OCI-LY7 (cell line): ENCODE results near the gene ARMC9. TPM values are rescaled to one million over a fixed set of nuclear protein-coding genes. Genes with fewer than 3 reads are reported as not detected.

ENCODE experiments used
- BruUV-seq: library from RNA; stranded (reverse); fragments of 400-500 nt; replicated peaks from 2 replicates; lab custom pipeline; 2021; lab: Mats Ljungman, UMichigan
- CTCF ChIA-PET: fragments of 300-600 bp; sonication (Branson Sonifier 250); formaldehyde crosslinking; loops from one replicate; lab custom pipeline; 2022; ENCODE audit warnings: antibody characterized with exemption; ENCODE audit not compliant: unreplicated experiment; lab: Charles Lee
- POLR2A ChIA-PET: fragments of 300-600 bp; sonication (Branson Sonifier 250); formaldehyde crosslinking; loops from one replicate; lab custom pipeline; 2022; ENCODE audit warnings: antibody characterized with exemption; lab: Charles Lee
- DNase-seq: peaks from one replicate; pipeline ENCODE4 v3.0.0-alpha.2; 2015; ENCODE audit warnings: low spot score
- H2AFZ ChIP-seq: fragments of 200-600 bp; sonication (generic), shearing (Covaris generic); 2 replicates; pipeline ENCODE4 v1.6.1; 2014; ENCODE audit warnings: mild to moderate bottlenecking, antibody characterized with exemption, low read length, moderate library complexity
- H3K27ac ChIP-seq: fragments of 200-600 bp; sonication (generic); 2 replicates; pipeline ENCODE4 v1.5.1; 2014; ENCODE audit warnings: mixed run types, low read depth, mild to moderate bottlenecking, moderate library complexity, low read length, inconsistent platforms; ENCODE audit not compliant: poor library complexity, severe bottlenecking
- H3K36me3 ChIP-seq: fragments of 200-600 bp; sonication (generic); 2 replicates; pipeline ENCODE4 v1.6.1; 2014; ENCODE audit warnings: mild to moderate bottlenecking, antibody characterized with exemption, low read length, moderate library complexity, mixed read lengths; ENCODE audit not compliant: insufficient read depth
- H3K4me1 ChIP-seq: fragments of 200-600 bp; sonication (generic); 2 replicates; pipeline ENCODE4 v1.5.1; 2014; ENCODE audit warnings: mild to moderate bottlenecking, low read length; ENCODE audit not compliant: insufficient read depth, poor library complexity, severe bottlenecking
- H3K4me2 ChIP-seq: fragments of 200-600 bp; sonication (generic); 2 replicates; pipeline ENCODE4 v1.6.1; 2014; ENCODE audit warnings: mild to moderate bottlenecking, low read length
- H3K4me3 ChIP-seq: fragments of 200-600 bp; sonication (generic); 2 replicates; pipeline ENCODE4 v1.5.1; 2014; ENCODE audit warnings: mild to moderate bottlenecking, low read depth, low read length; ENCODE audit not compliant: poor library complexity, severe bottlenecking
- H3K79me2 ChIP-seq: fragments of 200-600 bp; sonication (generic); 2 replicates; pipeline ENCODE4 v1.6.1; 2016; ENCODE audit warnings: low read depth, mild to moderate bottlenecking, low read length, moderate library complexity, mixed read lengths; ENCODE audit not compliant: insufficient read depth
- H3K9me2 ChIP-seq: fragments of 200-600 bp; sonication (generic); 2 replicates; pipeline ENCODE4 v1.6.1; 2016; ENCODE audit warnings: mild to moderate bottlenecking, low read length, mixed read lengths; ENCODE audit not compliant: insufficient read depth
- H3K9me3 ChIP-seq: fragments of 200-600 bp; sonication (generic); 2 replicates; pipeline ENCODE4 v1.6.1; 2014; ENCODE audit warnings: mild to moderate bottlenecking, mixed run types, low read length, mixed read lengths
- H4K20me1 ChIP-seq: fragments of 200-600 bp; sonication (generic); 2 replicates; pipeline ENCODE4 v1.6.1; 2014; ENCODE audit warnings: mild to moderate bottlenecking, antibody characterized with exemption, low read length, moderate library complexity, mixed read lengths; ENCODE audit not compliant: insufficient read depth
- EZH2phosphoT487 ChIP-seq: fragments of 200-600 bp; sonication (generic); IDR thresholded peaks from 2 replicates; pipeline ENCODE4 v1.6.1; 2018; ENCODE audit warnings: low read depth, borderline replicate concordance, mild to moderate bottlenecking, mixed run types, antibody characterized with exemption, low read length, moderate library complexity, mixed read lengths
- intact Hi-C: fragments of 100-400 bp; cut with micrococcal nuclease; formaldehyde crosslinking; loops from one replicate; pipeline ENCODE4 v1.10.0; 2022; ENCODE audit not compliant: unreplicated experiment
- total RNA-seq, 2 experiments: library from RNA; depleted of rRNA in 1 of 2; stranded (reverse); fragments of >200 nt in 1 of 2; shearing (Covaris generic) in 1 of 2; gene quantifications; 2 replicates each; pipeline ENCODE4 v1.2.3, GENCODE V29; 2014 to 2022
- TF ChIP-seq, protein P1 (sequence below): fragments of 200-600 bp; sonication (generic); conservative IDR thresholded peaks from 2 replicates; pipeline ENCODE4 v1.5.1; 2014; ENCODE audit warnings: mild to moderate bottlenecking, antibody characterized with exemption, low read length, moderate library complexity, mixed read lengths

ARMC9 gene
- total RNA-seq, 2 experiments from 2014 or later = 6.6 to 12.2 TPM

DNA sequence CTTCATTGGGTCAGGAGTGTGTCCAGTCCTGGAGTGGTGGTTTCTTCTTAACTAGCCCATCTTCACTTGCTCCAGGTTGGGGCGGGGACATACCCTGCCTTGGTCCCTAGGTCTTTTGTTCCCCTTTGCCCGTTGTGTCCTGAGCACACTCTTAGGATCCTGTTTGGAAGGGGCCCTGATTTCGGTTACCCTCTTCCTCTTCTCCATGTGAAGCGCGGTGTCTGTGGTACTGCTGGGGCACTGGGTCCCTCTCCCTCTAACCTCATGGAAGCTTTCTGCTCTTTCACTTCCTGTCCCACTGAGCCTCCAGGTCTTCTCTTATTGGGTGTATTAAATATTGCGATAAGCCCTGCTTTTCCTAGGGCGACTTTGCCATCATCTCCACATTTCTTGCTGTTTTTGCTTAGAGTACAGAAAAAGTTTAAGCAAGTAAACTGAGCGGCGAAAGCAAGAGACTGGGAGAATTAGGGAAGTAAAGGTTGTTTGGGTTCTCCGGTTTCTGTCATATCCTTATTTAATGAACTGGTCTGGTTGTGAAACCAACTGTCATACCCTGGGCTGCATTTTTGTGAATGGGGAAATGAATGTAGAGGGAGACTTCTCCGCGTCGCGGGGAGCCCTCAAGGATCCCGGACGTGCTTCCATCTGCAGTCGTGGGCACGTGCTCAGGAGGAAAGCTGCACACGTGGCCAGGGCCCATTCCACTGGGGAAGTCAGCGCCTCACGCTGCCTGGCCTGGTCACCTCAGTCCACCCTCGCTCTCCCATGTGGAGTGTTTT is 123.3 kb downstream of the ARMC9 start:
- POLR2A ChIA-PET = interaction anchor here (0.7 to 0.8 kb wide), 2 partner anchors 9 kb away, joined by 3 read pairs; no protein-coding TSS in a partner anchor
- H3K4me2 ChIP-seq = no peak overlapping the region
- no peak overlapping the region for H2AFZ ChIP-seq
- no peak overlapping the region for H3K27ac ChIP-seq
- CTCF ChIA-PET = no interaction called here
- H3K4me1 ChIP-seq = peaks cover under 1% of the 10 kb centered on the region
- peaks cover 14% of the 10 kb centered on the region for H3K9me3 ChIP-seq
- TF ChIP-seq EZH2phosphoT487 = no peak
- TF ChIP-seq, protein P1, sequence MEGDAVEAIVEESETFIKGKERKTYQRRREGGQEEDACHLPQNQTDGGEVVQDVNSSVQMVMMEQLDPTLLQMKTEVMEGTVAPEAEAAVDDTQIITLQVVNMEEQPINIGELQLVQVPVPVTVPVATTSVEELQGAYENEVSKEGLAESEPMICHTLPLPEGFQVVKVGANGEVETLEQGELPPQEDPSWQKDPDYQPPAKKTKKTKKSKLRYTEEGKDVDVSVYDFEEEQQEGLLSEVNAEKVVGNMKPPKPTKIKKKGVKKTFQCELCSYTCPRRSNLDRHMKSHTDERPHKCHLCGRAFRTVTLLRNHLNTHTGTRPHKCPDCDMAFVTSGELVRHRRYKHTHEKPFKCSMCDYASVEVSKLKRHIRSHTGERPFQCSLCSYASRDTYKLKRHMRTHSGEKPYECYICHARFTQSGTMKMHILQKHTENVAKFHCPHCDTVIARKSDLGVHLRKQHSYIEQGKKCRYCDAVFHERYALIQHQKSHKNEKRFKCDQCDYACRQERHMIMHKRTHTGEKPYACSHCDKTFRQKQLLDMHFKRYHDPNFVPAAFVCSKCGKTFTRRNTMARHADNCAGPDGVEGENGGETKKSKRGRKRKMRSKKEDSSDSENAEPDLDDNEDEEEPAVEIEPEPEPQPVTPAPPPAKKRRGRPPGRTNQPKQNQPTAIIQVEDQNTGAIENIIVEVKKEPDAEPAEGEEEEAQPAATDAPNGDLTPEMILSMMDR = no peak
- no peak overlapping the region for H3K4me3 ChIP-seq
- no peaks in the 10 kb centered on the region for H3K79me2 ChIP-seq
- no peaks in the 10 kb centered on the region for H3K9me2 ChIP-seq
- no peak for DNase-seq
- intact Hi-C loops = no loop called here
- H4K20me1 ChIP-seq = no peaks in the 10 kb centered on the region
- H3K36me3 ChIP-seq = no peaks in the 10 kb centered on the region
- no TSS peak for BruUV-seq

DNA sequence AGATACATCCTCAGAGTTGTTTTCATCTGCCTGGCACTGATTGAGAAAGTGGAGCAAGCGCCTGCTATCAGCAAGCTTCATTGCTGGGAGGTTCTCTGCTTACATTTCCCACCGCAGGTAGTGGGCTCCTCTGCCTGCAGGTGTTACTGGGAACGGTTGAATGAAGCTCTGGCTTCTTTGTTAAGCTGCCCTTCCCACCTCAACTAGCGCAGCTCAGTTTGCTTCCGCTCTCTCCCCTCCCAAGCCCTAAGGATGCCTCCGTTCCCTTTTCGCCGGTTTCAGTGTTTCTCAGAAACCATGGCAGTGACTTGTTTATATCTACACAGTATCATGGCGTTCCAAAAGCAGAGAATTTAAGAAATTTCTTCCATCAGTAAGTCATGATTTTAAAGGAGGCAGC is 124.9 kb downstream of the ARMC9 start:
- H3K36me3 ChIP-seq = no peaks in the 10 kb centered on the region
- TF ChIP-seq EZH2phosphoT487 = no peak
- TF ChIP-seq, protein P1 = no peak
- no peaks in the 10 kb centered on the region for H3K9me2 ChIP-seq
- no peaks in the 10 kb centered on the region for H3K9me3 ChIP-seq
- no peak overlapping the region for H2AFZ ChIP-seq
- H3K4me2 ChIP-seq = no peak overlapping the region
- no peak for DNase-seq
- intact Hi-C loops = no loop called here
- H3K79me2 ChIP-seq = no peaks in the 10 kb centered on the region
- H3K4me3 ChIP-seq = no peak overlapping the region
- H3K4me1 ChIP-seq = no peaks in the 10 kb centered on the region
- BruUV-seq = no TSS peak
- ChIA-PET CTCF (no interaction called here), POLR2A (interaction anchor here (1.0 to 1.3 kb wide), 3 partner anchors 8 to 17 kb away, joined by 3 to 7 read pairs (median 4); no protein-coding TSS in a partner anchor)
- no peak overlapping the region for H3K27ac ChIP-seq
- H4K20me1 ChIP-seq = no peaks in the 10 kb centered on the region

DNA sequence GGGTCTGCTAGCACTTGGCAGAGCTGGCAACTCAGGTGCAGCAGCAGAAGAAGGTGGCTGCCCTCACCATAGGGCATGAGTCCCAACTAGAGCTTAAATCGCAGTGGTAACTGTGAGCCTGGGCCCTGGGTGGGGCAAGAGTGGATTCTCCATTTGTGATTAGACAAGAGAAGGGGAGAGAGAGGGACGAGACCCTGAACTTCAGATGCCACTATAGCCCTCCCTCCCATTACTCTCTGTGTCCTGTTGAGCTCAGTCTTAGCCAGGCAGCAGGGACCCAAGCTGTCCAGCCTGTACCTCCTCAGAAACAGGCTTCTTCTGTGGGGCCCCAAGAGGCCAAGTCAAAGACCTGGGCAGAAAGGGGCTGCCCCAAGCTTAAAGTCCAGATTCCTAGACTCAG is 127.4 kb downstream of the ARMC9 start:
- Histone ChIP-seq H3K4me2 (no peak overlapping the region), H3K4me1 (no peaks in the 10 kb centered on the region), H2AFZ (no peak overlapping the region), H3K9me3 (no peaks in the 10 kb centered on the region), H4K20me1 (no peaks in the 10 kb centered on the region), H3K4me3 (no peak overlapping the region), H3K79me2 (no peaks in the 10 kb centered on the region), H3K36me3 (no peaks in the 10 kb centered on the region), H3K9me2 (no peaks in the 10 kb centered on the region), H3K27ac (no peak overlapping the region)
- CTCF ChIA-PET = no interaction called here
- no peak for TF ChIP-seq EZH2phosphoT487
- TF ChIP-seq, protein P1 = no peak
- DNase-seq = no peak
- BruUV-seq = no TSS peak
- intact Hi-C loops = no loop called here
- POLR2A ChIA-PET = interaction anchor here (1.9 kb wide), 1 partner anchor 11 kb away, joined by 5 read pairs; no protein-coding TSS in a partner anchor
